GM06990 (cell line): ENCODE measurements around the gene TEDC1.

Source experiments
- DNase-seq: peaks from one replicate; pipeline ENCODE4 v3.0.0-alpha.2; 2011; ENCODE audit not compliant: insufficient read length; ENCODE audit errors: extremely low read depth
- H3K27me3 ChIP-seq: replicated peaks from 2 replicates; pipeline ENCODE4 v1.6.0; 2011; ENCODE audit warnings: low read length; ENCODE audit not compliant: control insufficient read depth, insufficient read depth
- H3K36me3 ChIP-seq: 2 replicates; pipeline ENCODE4 v1.5.1; 2011; ENCODE audit warnings: low read length; ENCODE audit not compliant: control insufficient read depth, insufficient read depth
- H3K4me3 ChIP-seq: replicated peaks from 2 replicates; pipeline ENCODE4 v1.5.1; 2011; ENCODE audit warnings: low read depth, mild to moderate bottlenecking, control low read depth, low read length
- TF ChIP-seq, protein P1 (sequence below): IDR thresholded peaks from 2 replicates; pipeline ENCODE4 v1.5.1; 2011; ENCODE audit warnings: low read length, control low read depth, mild to moderate bottlenecking, inconsistent platforms; ENCODE audit not compliant: insufficient read depth, poor library complexity, severe bottlenecking

TEDC1 gene

DNA sequence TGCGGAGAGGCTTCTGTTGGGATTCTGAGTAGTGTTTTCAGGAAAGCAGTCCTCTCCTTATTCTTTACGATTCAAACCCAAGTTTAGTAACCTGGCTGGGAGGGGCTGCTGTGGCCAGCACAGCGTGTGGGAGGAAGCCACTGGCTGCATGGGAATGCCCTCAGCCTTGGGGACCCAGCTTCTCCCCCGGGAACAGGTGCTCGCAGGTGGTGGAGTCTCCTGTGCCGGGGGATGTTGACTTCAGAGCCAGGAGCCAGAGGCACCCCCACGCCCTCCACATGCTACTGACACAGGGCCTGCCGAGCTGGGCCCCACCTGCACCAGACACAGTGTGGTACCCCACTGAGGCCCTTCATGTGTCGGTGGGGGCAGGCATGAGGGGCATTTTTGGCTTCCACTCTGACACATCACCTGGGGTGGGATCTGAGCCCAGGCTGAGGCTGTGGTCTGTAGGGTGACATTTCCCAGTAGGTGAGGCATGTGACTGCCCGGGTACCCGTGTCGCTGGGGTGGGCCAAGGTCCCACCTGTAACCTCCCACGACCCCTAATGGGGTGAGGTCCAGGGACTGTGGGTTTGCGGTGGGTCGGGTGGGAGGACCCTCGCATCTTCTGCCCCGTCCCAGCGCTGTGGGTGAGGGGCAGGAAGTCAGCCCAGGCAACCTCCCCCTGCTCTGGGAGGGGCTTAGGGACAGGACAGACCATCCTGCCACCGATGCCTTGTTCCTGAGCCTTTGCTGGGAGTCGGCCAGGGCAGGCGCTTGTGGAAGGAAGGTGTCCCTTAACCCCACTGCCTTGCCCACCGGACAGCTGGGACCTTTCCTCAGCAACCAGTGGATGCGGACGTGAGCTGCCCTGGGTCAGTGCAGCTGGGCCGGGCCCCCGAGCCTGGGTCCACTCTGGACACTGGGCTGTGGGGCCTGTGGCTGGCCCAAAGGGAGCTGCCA is 44.9 kb upstream of the TEDC1 start:
- Histone ChIP-seq H3K36me3 (peaks cover 18% of the 10 kb centered on the region), H3K27me3 (no peaks in the 10 kb centered on the region), H3K4me3 (no peak overlapping the region)
- TF ChIP-seq, protein P1, sequence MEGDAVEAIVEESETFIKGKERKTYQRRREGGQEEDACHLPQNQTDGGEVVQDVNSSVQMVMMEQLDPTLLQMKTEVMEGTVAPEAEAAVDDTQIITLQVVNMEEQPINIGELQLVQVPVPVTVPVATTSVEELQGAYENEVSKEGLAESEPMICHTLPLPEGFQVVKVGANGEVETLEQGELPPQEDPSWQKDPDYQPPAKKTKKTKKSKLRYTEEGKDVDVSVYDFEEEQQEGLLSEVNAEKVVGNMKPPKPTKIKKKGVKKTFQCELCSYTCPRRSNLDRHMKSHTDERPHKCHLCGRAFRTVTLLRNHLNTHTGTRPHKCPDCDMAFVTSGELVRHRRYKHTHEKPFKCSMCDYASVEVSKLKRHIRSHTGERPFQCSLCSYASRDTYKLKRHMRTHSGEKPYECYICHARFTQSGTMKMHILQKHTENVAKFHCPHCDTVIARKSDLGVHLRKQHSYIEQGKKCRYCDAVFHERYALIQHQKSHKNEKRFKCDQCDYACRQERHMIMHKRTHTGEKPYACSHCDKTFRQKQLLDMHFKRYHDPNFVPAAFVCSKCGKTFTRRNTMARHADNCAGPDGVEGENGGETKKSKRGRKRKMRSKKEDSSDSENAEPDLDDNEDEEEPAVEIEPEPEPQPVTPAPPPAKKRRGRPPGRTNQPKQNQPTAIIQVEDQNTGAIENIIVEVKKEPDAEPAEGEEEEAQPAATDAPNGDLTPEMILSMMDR, result no peak
- no peak for DNase-seq

DNA sequence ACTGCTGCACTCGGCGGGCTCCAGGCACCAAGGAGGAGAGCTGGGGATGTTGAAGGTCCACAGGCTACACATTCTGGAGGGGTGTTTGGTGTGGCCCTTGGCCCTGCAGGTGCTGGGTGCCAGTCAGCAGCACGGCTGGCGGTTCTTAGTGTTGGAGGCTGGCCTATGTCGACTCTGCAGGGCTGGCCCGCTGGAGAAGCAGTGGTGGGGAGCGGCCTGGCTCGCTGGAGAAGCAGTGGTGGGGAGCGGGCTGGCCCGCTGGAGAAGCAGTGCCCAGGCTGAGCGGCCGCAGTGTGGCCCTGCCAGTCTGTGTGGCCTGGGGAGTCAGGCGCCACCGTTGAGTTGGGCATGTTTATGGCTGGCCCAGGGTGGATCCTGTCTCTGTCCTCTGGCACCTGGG is 44.1 kb upstream of the TEDC1 start:
- Histone ChIP-seq H3K36me3 (peaks cover 22% of the 10 kb centered on the region), H3K27me3 (no peaks in the 10 kb centered on the region), H3K4me3 (no peak overlapping the region)
- TF ChIP-seq, protein P1, result no peak
- DNase-seq, result no peak

DNA sequence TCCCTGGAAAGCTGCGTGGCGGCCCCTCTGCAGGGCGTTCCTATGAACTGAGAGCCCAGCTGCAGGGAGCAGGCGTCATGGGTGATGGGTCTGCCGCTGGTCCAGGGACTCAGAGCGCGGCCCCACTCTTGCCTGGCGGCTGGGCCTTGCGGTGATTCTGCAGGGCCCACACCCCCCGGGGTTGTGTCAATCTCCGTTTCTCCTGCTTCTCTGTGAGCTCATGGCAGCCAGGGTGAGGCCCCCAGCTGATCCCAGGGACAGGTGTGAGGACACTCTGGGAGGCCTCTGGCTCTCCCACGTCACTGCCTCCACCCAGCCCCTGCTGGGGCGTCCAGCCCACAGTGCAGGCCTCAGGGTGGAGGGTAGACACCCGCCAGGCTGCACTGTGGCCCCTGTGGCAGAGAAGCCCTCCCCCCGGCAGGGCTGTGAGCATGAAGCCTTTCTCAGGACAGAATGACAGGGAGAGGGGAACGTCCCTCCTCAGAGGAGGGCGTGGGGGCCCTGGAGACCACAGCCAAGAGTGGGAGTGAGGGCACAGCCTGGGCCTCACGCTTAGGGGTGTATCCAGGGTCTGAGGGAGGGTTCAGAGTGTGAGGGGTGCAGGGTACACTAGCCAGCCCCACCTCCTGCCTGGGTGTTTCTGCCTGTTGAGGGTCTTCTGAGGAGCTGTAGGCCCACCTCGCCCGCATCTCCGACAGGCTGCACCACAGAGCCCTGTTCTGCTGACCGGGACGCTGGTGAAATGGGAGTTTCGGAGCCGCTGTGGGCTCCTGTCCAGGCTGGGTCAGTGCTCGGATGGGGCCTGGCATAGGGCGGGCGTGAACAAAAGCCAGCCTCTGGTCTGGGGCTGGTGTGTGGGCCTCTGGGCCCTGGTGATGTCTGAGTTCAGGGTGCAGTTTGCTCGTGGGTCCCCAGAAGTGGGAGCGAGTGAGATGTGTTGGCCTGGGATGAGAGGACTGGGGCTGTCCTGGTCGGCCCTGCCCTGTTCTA is 43.1 kb upstream of the TEDC1 start:
- Histone ChIP-seq H3K27me3 (no peaks in the 10 kb centered on the region), H3K36me3 (peaks cover 15% of the 10 kb centered on the region), H3K4me3 (no peak overlapping the region)
- no peak for DNase-seq
- TF ChIP-seq, protein P1, result no peak

DNA sequence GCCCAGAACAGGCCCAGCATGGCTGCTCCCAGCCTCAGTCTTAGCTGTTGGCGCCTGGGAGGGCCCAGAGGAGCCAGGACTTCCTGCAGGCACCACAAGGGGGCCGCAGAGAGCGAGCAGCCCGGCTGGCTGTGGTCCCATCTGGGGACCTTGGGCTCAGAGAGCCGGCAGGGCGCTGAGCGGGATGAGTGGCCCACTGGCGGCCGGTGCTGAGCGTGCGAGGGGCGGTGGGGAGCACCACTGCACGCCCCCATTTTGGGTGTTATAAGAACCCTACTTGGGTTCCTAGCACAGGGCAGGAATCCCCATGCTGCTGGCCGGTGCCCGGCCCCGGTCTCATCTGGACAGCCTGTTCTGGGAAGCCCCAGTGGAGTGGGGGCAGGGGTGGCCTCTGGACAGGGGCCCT is 42.3 kb upstream of the TEDC1 start:
- H3K4me3 ChIP-seq, result no peak overlapping the region
- peaks cover 15% of the 10 kb centered on the region for H3K36me3 ChIP-seq
- TF ChIP-seq, protein P1, result peak; percentile 90
- DNase-seq, result peak; percentile 51
- no peaks in the 10 kb centered on the region for H3K27me3 ChIP-seq

DNA sequence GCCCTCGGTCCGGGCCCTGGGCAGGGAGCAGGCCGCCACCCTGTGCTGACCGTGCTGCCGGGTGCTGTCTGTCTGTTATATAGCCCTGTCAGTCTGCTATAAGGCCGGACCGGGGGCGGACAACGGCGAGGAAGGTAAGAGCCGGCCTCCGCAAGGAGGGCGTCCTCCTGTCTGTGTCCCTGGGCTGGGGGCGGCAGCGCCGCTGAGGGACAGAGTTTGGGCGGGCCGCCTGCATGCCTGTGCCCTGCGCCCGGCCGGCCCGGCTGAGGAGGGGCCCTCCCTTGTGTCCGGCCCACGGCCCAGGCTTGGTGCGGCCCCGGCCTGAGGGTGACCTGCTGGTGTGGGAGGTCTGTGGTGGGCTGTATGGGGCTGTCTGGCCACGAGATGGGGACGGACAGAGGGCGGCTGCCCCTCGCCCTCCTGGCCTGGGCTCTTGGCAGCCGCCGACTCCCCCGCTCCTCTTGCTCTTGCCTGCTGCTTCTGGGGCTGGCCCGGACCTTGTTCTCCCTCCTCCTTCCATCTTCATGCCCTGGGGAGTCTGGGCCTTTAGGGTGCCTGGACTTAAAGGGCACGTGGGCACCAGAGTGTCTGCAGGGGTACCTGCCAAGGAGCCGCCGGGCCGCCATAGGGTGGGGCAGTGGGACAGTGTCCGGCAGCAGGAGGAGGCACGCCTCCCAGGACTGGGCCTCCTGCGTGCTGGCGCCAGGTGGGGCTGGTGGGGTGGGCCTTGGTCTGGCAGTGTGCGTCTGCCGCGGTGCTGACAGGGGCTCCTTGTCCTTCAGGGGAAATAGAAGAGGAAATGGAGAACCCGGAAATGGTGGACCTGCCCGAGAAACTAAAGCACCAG is 41.5 kb upstream of the TEDC1 start:
- no peak for DNase-seq
- H3K27me3 ChIP-seq, result no peaks in the 10 kb centered on the region
- TF ChIP-seq, protein P1, result no peak
- peaks cover 15% of the 10 kb centered on the region for H3K36me3 ChIP-seq
- no peak overlapping the region for H3K4me3 ChIP-seq
